WTC11 (cell line): ENCODE data around the gene UNC13C. TPM values are rescaled to one million over a fixed set of nuclear protein-coding genes. Genes with fewer than 3 reads are reported as not detected.

ENCODE experiments used
- ATAC-seq: fragments of 200-7000 bp; cut with Tn5 transposase; 2 replicates; pipeline ENCODE4 v1.10.0; 2021; ENCODE audit warnings: mild to moderate bottlenecking, moderate library complexity
- CTCF ChIA-PET: fragments of 300-600 bp; sonication (Branson Sonifier 250); formaldehyde crosslinking; loops from one replicate; lab custom pipeline; 2021; ENCODE audit warnings: antibody characterized with exemption; lab: Charles Lee
- POLR2A ChIA-PET: fragments of 350-600 bp; sonication (Branson Sonifier 250); formaldehyde crosslinking; loops from one replicate; lab custom pipeline; 2021; ENCODE audit warnings: antibody characterized with exemption; lab: Charles Lee
- DNase-seq: peaks from one replicate; pipeline ENCODE4 v3.0.0; 2021; ENCODE audit warnings: low spot score
- H3K27ac Mint-ChIP-seq: 2 replicates; pipeline ENCODE4 v1.8.0; 2021; ENCODE audit warnings: mixed read lengths
- H3K27me3 Mint-ChIP-seq: 2 replicates; pipeline ENCODE4 v1.8.0; 2021; ENCODE audit warnings: low read depth, mild to moderate bottlenecking, moderate library complexity, mixed read lengths
- H3K36me3 Mint-ChIP-seq: 2 replicates; pipeline ENCODE4 v1.8.0; 2021; ENCODE audit warnings: mixed read lengths
- H3K4me1 Mint-ChIP-seq: 2 replicates; pipeline ENCODE4 v1.8.0; 2022; ENCODE audit warnings: mixed read lengths
- H3K4me3 Mint-ChIP-seq: 2 replicates; pipeline ENCODE4 v1.8.0; 2021; ENCODE audit warnings: mild to moderate bottlenecking, moderate library complexity, mixed read lengths
- H3K9me3 Mint-ChIP-seq: 2 replicates; pipeline ENCODE4 v1.8.0; 2021; ENCODE audit warnings: mixed read lengths
- ATF3 ChIP-seq: sonication (generic); formaldehyde crosslinking; conservative IDR thresholded peaks from 2 replicates; pipeline ENCODE4 v1.8.1; 2022; ENCODE audit warnings: mild to moderate bottlenecking, missing genetic modification reagents
- ERG ChIP-seq: fragments of 250-450 bp; sonication (Bioruptor Pico); IDR thresholded peaks from 2 replicates; pipeline ENCODE4 v1.8.0; 2021; ENCODE audit warnings: mild to moderate bottlenecking
- ETV6 ChIP-seq: sonication (generic); formaldehyde crosslinking; IDR thresholded peaks from 2 replicates; pipeline ENCODE4 v1.8.1; 2022; ENCODE audit warnings: mild to moderate bottlenecking, missing genetic modification reagents
- HMGA2 ChIP-seq: fragments of 250-450 bp; sonication (Bioruptor Pico); IDR thresholded peaks from 2 replicates; pipeline ENCODE4 v1.4.0; 2021; ENCODE audit warnings: mild to moderate bottlenecking, moderate library complexity
- JUN ChIP-seq: sonication (generic); formaldehyde crosslinking; IDR thresholded peaks from 2 replicates; pipeline ENCODE4 v1.8.0; 2023; ENCODE audit warnings: mild to moderate bottlenecking, missing genetic modification reagents
- MYBL2 ChIP-seq: sonication (generic); formaldehyde crosslinking; IDR thresholded peaks from 2 replicates; pipeline ENCODE4 v1.8.1; 2023; ENCODE audit warnings: mild to moderate bottlenecking, moderate library complexity, missing genetic modification reagents
- NFYB ChIP-seq: sonication (generic); formaldehyde crosslinking; conservative IDR thresholded peaks from 2 replicates; pipeline ENCODE4 v1.8.0; 2022; ENCODE audit warnings: low read depth, missing genetic modification reagents
- NR2C2 ChIP-seq: sonication (generic); formaldehyde crosslinking; IDR thresholded peaks from 2 replicates; pipeline ENCODE4 v1.8.0; 2022; ENCODE audit warnings: mild to moderate bottlenecking, missing genetic modification reagents
- OVOL2 ChIP-seq: fragments of 250-450 bp; sonication (Bioruptor Pico); IDR thresholded peaks from 2 replicates; pipeline ENCODE4 v1.9.0; 2021; ENCODE audit warnings: mild to moderate bottlenecking, borderline replicate concordance
- RELA ChIP-seq: sonication (generic); formaldehyde crosslinking; IDR thresholded peaks from 2 replicates; pipeline ENCODE4 v1.8.1; 2022; ENCODE audit warnings: missing genetic modification reagents, mild to moderate bottlenecking, borderline replicate concordance
- RORB ChIP-seq: fragments of 250-450 bp; sonication (Bioruptor Pico); IDR thresholded peaks from 2 replicates; pipeline ENCODE4 v1.9.0; 2021; ENCODE audit warnings: mild to moderate bottlenecking
- SMAD4 ChIP-seq: sonication (generic); formaldehyde crosslinking; IDR thresholded peaks from 2 replicates; pipeline ENCODE4 v1.8.0; 2022; ENCODE audit warnings: mild to moderate bottlenecking, missing genetic modification reagents
- ZNF121 ChIP-seq: sonication (generic); formaldehyde crosslinking; IDR thresholded peaks from 2 replicates; pipeline ENCODE4 v1.8.0; 2023; ENCODE audit warnings: missing genetic modification reagents
- ZNF232 ChIP-seq: sonication (generic); formaldehyde crosslinking; IDR thresholded peaks from 2 replicates; pipeline ENCODE4 v1.8.0; 2022; ENCODE audit warnings: mild to moderate bottlenecking, missing genetic modification reagents
- ZNF425 ChIP-seq: fragments of 250-450 bp; sonication (Bioruptor Pico); conservative IDR thresholded peaks from 2 replicates; pipeline ENCODE4 v1.9.0; 2021; ENCODE audit warnings: mild to moderate bottlenecking
- ZNF671 ChIP-seq: fragments of 250-450 bp; sonication (Bioruptor Pico); IDR thresholded peaks from 2 replicates; pipeline ENCODE4 v1.8.0; 2021; ENCODE audit warnings: mild to moderate bottlenecking
- total RNA-seq: library from RNA; stranded (reverse); gene quantifications from 3 replicates; pipeline ENCODE4 v1.2.3, GENCODE V29; 2021
- TF ChIP-seq, protein P1 (sequence below): sonication (generic); formaldehyde crosslinking; IDR thresholded peaks from 2 replicates; pipeline ENCODE4 v1.8.1; 2022; ENCODE audit warnings: low read depth, mild to moderate bottlenecking, moderate library complexity, missing genetic modification reagents, borderline replicate concordance
- TF ChIP-seq, protein P2 (sequence below): sonication (generic); formaldehyde crosslinking; IDR thresholded peaks from 2 replicates; pipeline ENCODE4 v1.8.0; 2022; ENCODE audit warnings: mild to moderate bottlenecking, missing genetic modification reagents
- TF ChIP-seq, protein P3 (sequence below): sonication (generic); formaldehyde crosslinking; IDR thresholded peaks from 2 replicates; pipeline ENCODE4 v1.8.0; 2022; ENCODE audit warnings: missing genetic modification reagents

UNC13C gene
- total RNA-seq, 1 experiment from 2014 or later, result 0.07 TPM

GRCh38 chr15:54011656-54012055 is 33.4 kb downstream of the UNC13C start:
- peaks cover 12% of the 10 kb centered on the region for H3K4me1 Mint-ChIP-seq
- H3K4me3 Mint-ChIP-seq, result no peak overlapping the region
- peaks cover 8% of the 10 kb centered on the region; the same call in 1 of the 2 replicates for H3K9me3 Mint-ChIP-seq
- ChIA-PET CTCF (no interaction called here), POLR2A (no interaction called here)
- no peak for TF ChIP-seq NR2C2 (CRISPR knock-in tag)
- TF ChIP-seq, protein P1, sequence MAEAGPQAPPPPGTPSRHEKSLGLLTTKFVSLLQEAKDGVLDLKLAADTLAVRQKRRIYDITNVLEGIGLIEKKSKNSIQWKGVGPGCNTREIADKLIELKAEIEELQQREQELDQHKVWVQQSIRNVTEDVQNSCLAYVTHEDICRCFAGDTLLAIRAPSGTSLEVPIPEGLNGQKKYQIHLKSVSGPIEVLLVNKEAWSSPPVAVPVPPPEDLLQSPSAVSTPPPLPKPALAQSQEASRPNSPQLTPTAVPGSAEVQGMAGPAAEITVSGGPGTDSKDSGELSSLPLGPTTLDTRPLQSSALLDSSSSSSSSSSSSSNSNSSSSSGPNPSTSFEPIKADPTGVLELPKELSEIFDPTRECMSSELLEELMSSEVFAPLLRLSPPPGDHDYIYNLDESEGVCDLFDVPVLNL (CRISPR knock-in tag), result no peak
- no peak for TF ChIP-seq ETV6 (CRISPR knock-in tag)
- TF ChIP-seq, protein P2, sequence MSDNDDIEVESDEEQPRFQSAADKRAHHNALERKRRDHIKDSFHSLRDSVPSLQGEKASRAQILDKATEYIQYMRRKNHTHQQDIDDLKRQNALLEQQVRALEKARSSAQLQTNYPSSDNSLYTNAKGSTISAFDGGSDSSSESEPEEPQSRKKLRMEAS (CRISPR knock-in tag), result no peak
- no peak for TF ChIP-seq JUN (CRISPR knock-in tag)
- TF ChIP-seq, protein P3, sequence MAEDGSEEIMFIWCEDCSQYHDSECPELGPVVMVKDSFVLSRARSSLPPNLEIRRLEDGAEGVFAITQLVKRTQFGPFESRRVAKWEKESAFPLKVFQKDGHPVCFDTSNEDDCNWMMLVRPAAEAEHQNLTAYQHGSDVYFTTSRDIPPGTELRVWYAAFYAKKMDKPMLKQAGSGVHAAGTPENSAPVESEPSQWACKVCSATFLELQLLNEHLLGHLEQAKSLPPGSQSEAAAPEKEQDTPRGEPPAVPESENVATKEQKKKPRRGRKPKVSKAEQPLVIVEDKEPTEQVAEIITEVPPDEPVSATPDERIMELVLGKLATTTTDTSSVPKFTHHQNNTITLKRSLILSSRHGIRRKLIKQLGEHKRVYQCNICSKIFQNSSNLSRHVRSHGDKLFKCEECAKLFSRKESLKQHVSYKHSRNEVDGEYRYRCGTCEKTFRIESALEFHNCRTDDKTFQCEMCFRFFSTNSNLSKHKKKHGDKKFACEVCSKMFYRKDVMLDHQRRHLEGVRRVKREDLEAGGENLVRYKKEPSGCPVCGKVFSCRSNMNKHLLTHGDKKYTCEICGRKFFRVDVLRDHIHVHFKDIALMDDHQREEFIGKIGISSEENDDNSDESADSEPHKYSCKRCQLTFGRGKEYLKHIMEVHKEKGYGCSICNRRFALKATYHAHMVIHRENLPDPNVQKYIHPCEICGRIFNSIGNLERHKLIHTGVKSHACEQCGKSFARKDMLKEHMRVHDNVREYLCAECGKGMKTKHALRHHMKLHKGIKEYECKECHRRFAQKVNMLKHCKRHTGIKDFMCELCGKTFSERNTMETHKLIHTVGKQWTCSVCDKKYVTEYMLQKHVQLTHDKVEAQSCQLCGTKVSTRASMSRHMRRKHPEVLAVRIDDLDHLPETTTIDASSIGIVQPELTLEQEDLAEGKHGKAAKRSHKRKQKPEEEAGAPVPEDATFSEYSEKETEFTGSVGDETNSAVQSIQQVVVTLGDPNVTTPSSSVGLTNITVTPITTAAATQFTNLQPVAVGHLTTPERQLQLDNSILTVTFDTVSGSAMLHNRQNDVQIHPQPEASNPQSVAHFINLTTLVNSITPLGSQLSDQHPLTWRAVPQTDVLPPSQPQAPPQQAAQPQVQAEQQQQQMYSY (CRISPR knock-in tag), result no peak
- no peak for TF ChIP-seq ZNF121 (CRISPR knock-in tag)
- TF ChIP-seq ERG (CRISPR knock-in tag), result no peak
- TF ChIP-seq HMGA2, result no peak
- TF ChIP-seq RORB (CRISPR knock-in tag), result no peak
- no peak for TF ChIP-seq RELA (CRISPR knock-in tag)
- peaks cover 3% of the 10 kb centered on the region for H3K27me3 Mint-ChIP-seq
- H3K36me3 Mint-ChIP-seq, result no peaks in the 10 kb centered on the region
- no peak for ATAC-seq
- no peak for DNase-seq
- H3K27ac Mint-ChIP-seq, result no peak overlapping the region

DNA sequence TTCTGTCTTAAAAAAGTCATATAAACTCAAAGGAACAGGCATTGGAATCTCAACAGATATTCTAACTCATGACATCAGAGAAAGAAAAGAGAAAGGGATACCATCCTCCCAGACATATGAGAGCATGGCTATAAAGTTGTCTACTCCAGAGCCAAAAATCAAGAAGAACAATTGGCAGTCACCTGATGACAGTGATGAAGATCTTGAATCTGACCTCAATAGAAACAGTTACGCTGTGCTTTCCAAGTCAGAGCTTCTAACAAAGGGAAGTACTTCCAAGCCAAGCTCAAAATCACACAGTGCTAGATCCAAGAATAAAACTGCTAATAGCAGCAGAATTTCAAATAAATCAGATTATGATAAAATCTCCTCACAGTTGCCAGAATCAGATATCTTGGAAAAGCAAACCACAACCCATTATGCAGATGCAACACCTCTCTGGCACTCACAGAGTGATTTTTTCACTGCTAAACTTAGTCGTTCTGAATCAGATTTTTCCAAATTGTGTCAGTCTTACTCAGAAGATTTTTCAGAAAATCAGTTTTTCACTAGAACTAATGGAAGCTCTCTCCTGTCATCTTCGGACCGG is 35.9 kb downstream of the UNC13C start:
- TF ChIP-seq SMAD4 (CRISPR knock-in tag), result no peak
- TF ChIP-seq MYBL2 (CRISPR knock-in tag), result no peak
- no peak for TF ChIP-seq JUN (CRISPR knock-in tag)
- TF ChIP-seq ATF3 (CRISPR knock-in tag), result no peak
- no peak for TF ChIP-seq OVOL2 (CRISPR knock-in tag)
- no peak for TF ChIP-seq ZNF425 (CRISPR knock-in tag)
- TF ChIP-seq NFYB, result no peak
- TF ChIP-seq ZNF232, result no peak
- TF ChIP-seq ZNF671 (CRISPR knock-in tag), result no peak

More for the DNA sequence above, 35.9 kb downstream of the UNC13C start:
- Mint-ChIP-seq H3K27me3 (no peaks in the 10 kb centered on the region), H3K4me1 (peaks cover 12% of the 10 kb centered on the region), H3K4me3 (no peak overlapping the region), H3K36me3 (no peaks in the 10 kb centered on the region), H3K27ac (no peak overlapping the region), H3K9me3 (peaks cover 8% of the 10 kb centered on the region; the same call in 1 of the 2 replicates)
- ChIA-PET CTCF (interaction anchor here (1.9 kb wide), 1 partner anchor 51 kb away, joined by 4 read pairs; no protein-coding TSS in a partner anchor), POLR2A (no interaction called here)
- DNase-seq, result no peak
- ATAC-seq, result no peak
